Measurements from ENCODE around the gene FADS2. TPM values are rescaled to one million over a fixed set of nuclear protein-coding genes. Genes with fewer than 3 reads are reported as not detected.

FADS2 gene
- polyA plus RNA-seq, 2 of the 4 experiments (the other 2 are of a cell fraction), result 215 to 391 TPM

GRCh38 chr11:61815790-61816735, 12.0 kb upstream of the FADS2 start:
- 2% methylated on average over 43 of the region's 69 CpGs for WGBS (ENCODE audit: missing lambda C conversion rate)
- Histone ChIP-seq H3K4me1 (peaks cover 38% of the 10 kb centered on the region), H3K4me2 (peak overlapping the region; percentile 89), H3K4me3 (peak overlapping the region; percentile 83), H3K27ac (peak overlapping the region; percentile 98 to 99), H3K9me3 (no peaks in the 10 kb centered on the region)
- FAIRE-seq, result no peak
- ChIA-PET POLR2A (interaction anchor here (0.6 to 6.0 kb wide), 12 partner anchors 7 to 419 kb away, joined by 3 to 71 read pairs (median 6); partner anchors contain the start of genes FADS2, FEN1 and TMEM258), CTCF (interaction anchor here (0.7 to 10.5 kb wide), 21 partner anchors 9 to 292 kb away, joined by 3 to 145 read pairs (median 5); partner anchors contain the start of genes FADS2, FEN1 and TMEM258)
- peak; percentile 55 to 57 for ATAC-seq
- TF ChIP-seq TFCP2L1 (CRISPR knock-in tag; IDR thresholded peaks at IDR 0.05), result no peak
- TF ChIP-seq PBX3 (IDR thresholded peaks at IDR 0.05), result peak; percentile 59; the same call in 1 of the 2 replicates
- peak; percentile 15; the same call in 1 of the 2 replicates for TF ChIP-seq PHF8 (IDR thresholded peaks at IDR 0.05; ENCODE audit: borderline replicate concordance, low read depth)
- 0 out of 2 replicates have a peak, but pooled peaks have one; percentile 23 for TF ChIP-seq EHF (CRISPR knock-in tag; IDR thresholded peaks at IDR 0.05)
- peak; percentile 67 to 79 for DNase-seq (ENCODE audit: low read depth in 1 of 2, low spot score in 1 of 2)

DNA sequence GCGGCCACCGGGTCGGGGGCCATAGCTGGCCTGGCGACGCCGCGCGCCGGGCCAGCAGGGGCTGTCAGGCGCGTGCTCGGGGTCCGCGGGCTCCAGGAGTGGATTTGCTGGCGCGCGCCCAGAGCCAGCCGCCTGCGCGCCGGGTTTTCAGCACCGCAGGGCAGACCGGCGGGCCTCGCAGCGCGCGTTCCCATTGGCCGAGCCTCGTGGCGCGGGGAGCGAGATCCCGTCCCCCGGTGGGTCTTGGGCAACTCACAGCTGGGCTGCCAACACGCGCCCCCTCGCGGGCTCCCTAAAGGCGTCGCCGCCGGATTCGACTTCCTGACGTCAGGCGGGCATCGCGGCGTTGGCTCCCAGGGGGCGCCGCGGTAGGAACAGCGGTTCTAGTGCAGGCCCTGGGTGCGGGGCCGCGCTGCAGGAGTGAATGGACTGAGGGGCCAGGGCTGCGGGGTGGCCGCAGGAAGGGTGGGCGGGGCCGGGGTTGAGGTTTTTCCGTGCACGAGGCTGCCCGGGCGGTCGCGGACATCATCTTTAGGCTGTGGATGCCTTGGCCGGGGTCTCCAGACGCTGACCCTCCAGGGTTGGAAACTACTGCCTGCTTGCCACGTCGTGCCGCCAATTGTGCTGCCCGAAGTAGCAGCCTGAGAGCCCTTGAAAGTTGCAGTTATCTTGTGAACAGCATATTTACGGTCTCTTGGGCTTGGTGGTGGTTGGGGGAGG, 11.2 kb upstream of the FADS2 start, which contains the start of gene FADS1:
Gene FADS1, minus strand, starts transcription at position 268 of the 720 bp plus-strand sequence. Its CDS starts 74 bp downstream, at position 194.
- CTCF ChIA-PET, result interaction anchor here (0.8 to 10.5 kb wide), 17 partner anchors 10 to 291 kb away, joined by 3 to 145 read pairs (median 5); partner anchors contain the start of genes FADS2, FEN1 and TMEM258
- POLR2A ChIA-PET, result interaction anchor here (0.6 to 6.0 kb wide), 6 partner anchors 11 to 420 kb away, joined by 3 to 71 read pairs (median 5); partner anchors contain the start of gene FADS2
- no peak for FAIRE-seq
- TF ChIP-seq TP53 (CRISPR knock-in tag; IDR thresholded peaks at IDR 0.05) (no peak), JUN (IDR thresholded peaks at IDR 0.05) (peak; percentile 84), HOXA7 (CRISPR knock-in tag; IDR thresholded peaks at IDR 0.05) (no peak), POLR2A (IDR thresholded peaks at IDR 0.05; ENCODE audit: low read length) (peak; percentile 53), CEBPB (IDR thresholded peaks at IDR 0.05) (peak; percentile 83 to 94; a peak in 3 of 4 replicates), CHD4 (IDR thresholded peaks at IDR 0.05; ENCODE audit: borderline replicate concordance) (no peak), RFX5 (IDR thresholded peaks at IDR 0.05) (peak; percentile 73), KDM1A (IDR thresholded peaks at IDR 0.05; ENCODE audit: low read depth) (no peak), EP300 (IDR thresholded peaks at IDR 0.05) (0 out of 5 replicates have a peak, but pooled peaks of 1 of the 2 experiments have one; percentile 10), FOSL2 (IDR thresholded peaks at IDR 0.05) (no peak), FOSL2 (CRISPR knock-in tag; IDR thresholded peaks at IDR 0.05) (peak; percentile 45), RARB (CRISPR knock-in tag; IDR thresholded peaks at IDR 0.05) (no peak), EHF (CRISPR knock-in tag; IDR thresholded peaks at IDR 0.05) (no peak), BCL3 (IDR thresholded peaks at IDR 0.05) (peak; percentile 77), SREBF2 (IDR thresholded peaks at IDR 0.05) (no peak), ZFP36 (IDR thresholded peaks at IDR 0.05; ENCODE audit: borderline replicate concordance, partially characterized antibody) (no peak), MAFK (IDR thresholded peaks at IDR 0.05; ENCODE audit: partially characterized antibody) (no peak), ZNF302 (CRISPR knock-in tag; IDR thresholded peaks at IDR 0.05) (no peak), CTCF (IDR thresholded peaks at IDR 0.05) (peak; percentile 76), MYC (IDR thresholded peaks at IDR 0.05; ENCODE audit: borderline replicate concordance, low read length) (peak; percentile 83), NFE2L2 (conservative IDR thresholded peaks at IDR 0.05; ENCODE audit: low read length) (no peak), REST (IDR thresholded peaks at IDR 0.05) (peak; percentile 79), TFCP2L1 (CRISPR knock-in tag; IDR thresholded peaks at IDR 0.05) (0 out of 2 replicates have a peak, but pooled peaks have one; percentile 20), ZSCAN20 (CRISPR knock-in tag; IDR thresholded peaks at IDR 0.05) (no peak)

More for the DNA sequence above, 11.2 kb upstream of the FADS2 start, which contains the start of gene FADS1:
- DNase-seq (ENCODE audit: low read depth in 1 of 2, low spot score in 1 of 2), result peak; percentile 96 to 97
- ATAC-seq, result peak; percentile 67 to 75
- H3K27ac ChIP-seq, result peak within 1 kb of the TSS; percentile 98 to 99
- H3K4me1 ChIP-seq, result peaks cover 44% of the 10 kb centered on the region
- H3K9me3 ChIP-seq, result no peaks in the 10 kb centered on the region
- H3K4me2 ChIP-seq, result peak within 1 kb of the TSS; percentile 89
- H3K4me3 ChIP-seq, result peak within 1 kb of the TSS; percentile 83
- WGBS (ENCODE audit: missing lambda C conversion rate), result 0% methylated on average over 6 of the region's 73 CpGs

All from A549 (cell line).